Amniotic stem cell (primary cell): Measurements from ENCODE around the gene SARS2.
A peak's percentile ranks its signal among the peaks of the same experiment; 100 is the strongest.
"Not testable (repeated sequence)": the region's sequence is repeated elsewhere in the genome, so short reads cannot be mapped to it uniquely, and the experiment has no call there.

ENCODE experiments used
- DNase-seq: peaks from one replicate; lab custom pipeline; 2025; lab: John Stamatoyannopoulos, UW

Gene SARS2

GRCh38 chr19:38945562-38946228, 15.1 kb upstream of the SARS2 start:
- DNase-seq, result no peak

- DNase-seq, result no peak
Observed at GRCh38 chr19:38944981-38945506, 14.5 kb upstream of the SARS2 start.

GRCh38 chr19:38942471-38943181, 12.1 kb upstream of the SARS2 start:
- DNase-seq, result no peak

GRCh38 chr19:38941979-38942378, 11.4 kb upstream of the SARS2 start:
- DNase-seq, result no peak

- not testable (repeated sequence) for DNase-seq
Observed at GRCh38 chr19:38941466-38941865, 10.9 kb upstream of the SARS2 start.

- no peak for DNase-seq
Observed at GRCh38 chr19:38939957-38940356, 9.4 kb upstream of the SARS2 start.

GRCh38 chr19:38933544-38933943, 3.0 kb upstream of the SARS2 start:
- DNase-seq, result no peak

- no peak for DNase-seq
Observed at GRCh38 chr19:38932425-38933179, 2.0 kb upstream of the SARS2 start.

GRCh38 chr19:38931521-38931793, 894 bp upstream of the SARS2 start:
- DNase-seq, result no peak

- peak; percentile 99 for DNase-seq
Observed at GRCh38 chr19:38930776-38931520, 385 bp upstream of the SARS2 start, which contains the start of gene MRPS12. Gene MRPS12, plus strand, starts transcription at chr19:38930944. Its CDS starts 351 bp downstream, at chr19:38931295.

GRCh38 chr19:38928391-38929001, 2.1 kb downstream of the SARS2 start:
- DNase-seq, result no peak

- no peak for DNase-seq
Observed at GRCh38 chr19:38924388-38924787, 6.2 kb downstream of the SARS2 start.

- DNase-seq, result no peak
Observed at GRCh38 chr19:38922482-38922881, 8.1 kb downstream of the SARS2 start.

GRCh38 chr19:38921420-38922274, 8.9 kb downstream of the SARS2 start:
- no peak for DNase-seq

- no peak for DNase-seq
Observed at GRCh38 chr19:38920602-38921419, 9.8 kb downstream of the SARS2 start.

GRCh38 chr19:38919837-38920601, 10.5 kb downstream of the SARS2 start:
- no peak for DNase-seq

GRCh38 chr19:38918526-38918925, 12.0 kb downstream of the SARS2 start:
- DNase-seq, result no peak

GRCh38 chr19:38917921-38918491, 12.6 kb downstream of the SARS2 start:
- no peak for DNase-seq

GRCh38 chr19:38917516-38917915, 13.0 kb downstream of the SARS2 start:
- DNase-seq, result no peak
